HG03280 (cell line): ENCODE measurements around the gene LYPLAL1.
A peak's percentile ranks its signal among the peaks of the same experiment; 100 is the strongest.
"Not testable (repeated sequence)": the region's sequence is repeated elsewhere in the genome, so short reads cannot be mapped to it uniquely, and the experiment has no call there.

ENCODE experiments used
- ATAC-seq: cut with Tn5 transposase; IDR thresholded peaks from one replicate; pipeline ENCODE4 v1.9.1; 2021; ENCODE audit warnings: mild to moderate bottlenecking, moderate library complexity; ENCODE audit not compliant: unreplicated experiment

The LYPLAL1 gene

GRCh38 chr1:219161371-219161770 lies 12.3 kb upstream of the LYPLAL1 start:
- ATAC-seq: no peak

- ATAC-seq: no peak
Observed at GRCh38 chr1:219163401-219163954, 10.2 kb upstream of the LYPLAL1 start.

- no peak for ATAC-seq
Observed at GRCh38 chr1:219171192-219171935, 2.3 kb upstream of the LYPLAL1 start.

- no peak for ATAC-seq
Observed at GRCh38 chr1:219172821-219173220, 857 bp upstream of the LYPLAL1 start.

- peak; percentile 3 for ATAC-seq
Observed at GRCh38 chr1:219173434-219173757, 282 bp upstream of the LYPLAL1 start.

GRCh38 chr1:219174460-219175211 lies 958 bp downstream of the LYPLAL1 start:
- peak; percentile 29 for ATAC-seq

- no peak for ATAC-seq
Observed at GRCh38 chr1:219175212-219175564, 1.5 kb downstream of the LYPLAL1 start.

GRCh38 chr1:219176168-219176567 lies 2.5 kb downstream of the LYPLAL1 start:
- ATAC-seq: no peak

- ATAC-seq: peak; percentile 22
Observed at GRCh38 chr1:219177363-219177762, 3.7 kb downstream of the LYPLAL1 start.

GRCh38 chr1:219177940-219178339 lies 4.3 kb downstream of the LYPLAL1 start:
- ATAC-seq: no peak

- no peak for ATAC-seq
Observed at GRCh38 chr1:219179293-219179692, 5.6 kb downstream of the LYPLAL1 start.

- no peak for ATAC-seq
Observed at GRCh38 chr1:219184337-219184736, 10.7 kb downstream of the LYPLAL1 start.

GRCh38 chr1:219185486-219186117 lies 11.9 kb downstream of the LYPLAL1 start:
- ATAC-seq: no peak

- no peak for ATAC-seq
Observed at GRCh38 chr1:219188331-219188803, 14.7 kb downstream of the LYPLAL1 start.

GRCh38 chr1:219189021-219189824 lies 15.5 kb downstream of the LYPLAL1 start:
- peak; percentile 75 for ATAC-seq

GRCh38 chr1:219189952-219190351 lies 16.3 kb downstream of the LYPLAL1 start:
- ATAC-seq: no peak

- no peak for ATAC-seq
Observed at GRCh38 chr1:219190605-219191004, 16.9 kb downstream of the LYPLAL1 start.

- ATAC-seq: not testable (repeated sequence)
Observed at GRCh38 chr1:219195833-219196232, 22.2 kb downstream of the LYPLAL1 start.

GRCh38 chr1:219201656-219202055 lies 28.0 kb downstream of the LYPLAL1 start:
- no peak for ATAC-seq

- no peak for ATAC-seq
Observed at GRCh38 chr1:219202567-219202966, 28.9 kb downstream of the LYPLAL1 start.

- no peak for ATAC-seq
Observed at GRCh38 chr1:219206350-219206749, 32.7 kb downstream of the LYPLAL1 start.
